Measurements from ENCODE around the gene OR2V1.

GRCh38 chr5:181127456-181127855, 3.5 kb downstream of the OR2V1 start:
- TF ChIP-seq CTCF (IDR thresholded peaks at IDR 0.05), result no peak
- TF ChIP-seq POLR2A (IDR thresholded peaks at IDR 0.05), result no peak
